HUES64 (cell line): ENCODE data around the gene RNF121.
A peak's percentile ranks its signal among the peaks of the same experiment; 100 is the strongest.

Source experiments
- H3K27ac ChIP-seq: 2 replicates; pipeline ENCODE4 v1.7.0; 2013; ENCODE audit warnings: low read depth, low read length, inconsistent platforms
- H3K27me3 ChIP-seq: 2 replicates; pipeline ENCODE4 v1.6.1; 2013; ENCODE audit warnings: mild to moderate bottlenecking, low read length; ENCODE audit not compliant: insufficient read depth
- H3K36me3 ChIP-seq: 2 replicates; pipeline ENCODE4 v1.6.1; 2013; ENCODE audit warnings: mild to moderate bottlenecking, low read length; ENCODE audit not compliant: insufficient read depth
- H3K4me1 ChIP-seq: 2 replicates; pipeline ENCODE4 v1.6.1; 2013; ENCODE audit warnings: mild to moderate bottlenecking, low read length, moderate library complexity; ENCODE audit not compliant: insufficient read depth
- H3K4me3 ChIP-seq: 2 replicates; pipeline ENCODE4 v1.5.1; 2013; ENCODE audit warnings: mild to moderate bottlenecking, low read length, moderate library complexity
- H3K9ac ChIP-seq: 2 replicates; pipeline ENCODE4 v1.6.1; 2013; ENCODE audit warnings: mild to moderate bottlenecking, low read depth, low read length
- H3K9me3 ChIP-seq: 2 replicates; pipeline ENCODE4 v1.6.1; 2013; ENCODE audit warnings: low read depth, low read length; ENCODE audit not compliant: insufficient read depth
- WGBS: fragments of 150-250, 120-280 bp; methylation state at CpG from one replicate; pipeline ENCODE4 v1.1.7; 2013; ENCODE audit warnings: missing lambda C conversion rate; 5-methylcytosine and 5-hydroxymethylcytosine counted together

The RNF121 gene

DNA sequence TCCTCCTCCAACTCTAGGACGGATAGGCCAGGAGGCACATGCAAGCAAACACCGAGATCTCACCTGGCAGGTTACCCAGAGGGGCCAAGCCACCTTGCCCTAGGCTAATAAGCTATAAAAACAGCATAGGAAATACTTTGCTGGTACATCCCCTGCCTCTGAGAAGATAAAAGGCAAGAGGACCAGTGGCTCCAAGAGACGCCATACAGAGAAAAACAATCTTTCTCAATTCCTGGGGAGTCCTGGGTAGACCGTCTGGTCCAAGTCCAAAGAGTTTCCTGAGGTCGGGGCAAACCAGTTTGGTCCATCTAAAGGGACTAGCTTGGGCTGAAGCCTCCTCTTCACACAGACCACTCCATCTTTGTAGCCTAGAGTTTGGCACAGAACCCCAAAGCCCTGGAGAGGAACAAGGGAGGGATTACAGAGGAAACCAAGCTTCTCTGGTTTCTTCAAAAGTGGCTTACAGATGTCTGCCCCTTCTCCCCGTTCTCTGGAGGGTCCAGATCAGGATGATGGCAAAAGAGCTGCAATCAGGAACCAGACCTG is 111.1 kb downstream of the RNF121 start:
- no peaks in the 10 kb centered on the region for H3K9me3 ChIP-seq
- peak overlapping the region; percentile 68 for H3K9ac ChIP-seq
- peak overlapping the region; percentile 62 for H3K4me3 ChIP-seq
- peaks cover 14% of the 10 kb centered on the region for H3K36me3 ChIP-seq
- no peaks in the 10 kb centered on the region for H3K27me3 ChIP-seq
- WGBS, result 73% methylated on average over 6 of the region's 6 CpGs
- peaks cover 46% of the 10 kb centered on the region for H3K4me1 ChIP-seq
- peak overlapping the region; percentile 98 for H3K27ac ChIP-seq

DNA sequence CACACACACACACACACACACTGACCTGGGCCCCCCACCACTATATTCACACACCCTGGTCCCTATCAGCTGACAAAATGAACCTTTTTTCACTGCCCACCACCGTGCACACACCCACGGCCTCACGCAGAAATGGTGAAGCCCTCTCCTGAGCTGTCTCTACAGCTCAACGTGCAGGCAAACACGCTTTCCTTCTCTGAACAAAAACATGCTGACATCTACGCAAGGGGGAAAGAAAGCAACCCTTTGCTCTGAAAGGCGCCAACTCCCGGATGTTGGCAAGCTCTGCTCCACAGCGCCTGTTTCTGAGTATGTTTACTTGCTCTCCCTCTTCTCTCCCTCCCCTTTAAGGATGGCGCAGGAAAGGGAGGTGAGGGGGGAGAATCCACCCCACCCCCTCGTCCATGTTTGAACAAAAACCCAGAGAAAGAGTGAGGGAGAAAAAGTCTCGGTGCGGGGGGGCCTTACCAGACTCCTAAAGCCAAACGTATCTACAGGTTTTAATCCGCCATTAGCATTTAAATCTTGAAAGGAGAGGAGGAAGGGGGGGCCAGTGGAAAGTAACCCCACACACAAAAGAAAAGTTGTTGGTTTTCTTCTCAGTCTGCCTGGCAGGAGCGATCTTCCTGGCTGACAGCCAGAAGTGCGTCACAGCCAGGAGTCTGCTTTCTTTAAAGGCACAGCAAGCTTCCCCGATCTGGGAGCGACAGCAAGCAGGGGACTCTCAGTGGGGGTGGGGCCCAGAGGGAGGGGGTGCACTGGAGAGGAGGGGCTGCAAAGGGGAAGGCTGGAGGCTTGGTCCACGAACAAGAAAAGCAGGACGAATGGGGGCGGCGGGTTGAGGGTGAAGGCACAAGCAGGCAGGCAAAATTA is 111.9 kb downstream of the RNF121 start:
- Histone ChIP-seq H3K36me3 (peaks cover 8% of the 10 kb centered on the region), H3K4me1 (peaks cover 46% of the 10 kb centered on the region), H3K27me3 (no peaks in the 10 kb centered on the region), H3K27ac (peak overlapping the region; percentile 98), H3K4me3 (peak overlapping the region; percentile 62), H3K9me3 (no peaks in the 10 kb centered on the region), H3K9ac (peak overlapping the region; percentile 68)
- 3% methylated on average over 16 of the region's 23 CpGs for WGBS

DNA sequence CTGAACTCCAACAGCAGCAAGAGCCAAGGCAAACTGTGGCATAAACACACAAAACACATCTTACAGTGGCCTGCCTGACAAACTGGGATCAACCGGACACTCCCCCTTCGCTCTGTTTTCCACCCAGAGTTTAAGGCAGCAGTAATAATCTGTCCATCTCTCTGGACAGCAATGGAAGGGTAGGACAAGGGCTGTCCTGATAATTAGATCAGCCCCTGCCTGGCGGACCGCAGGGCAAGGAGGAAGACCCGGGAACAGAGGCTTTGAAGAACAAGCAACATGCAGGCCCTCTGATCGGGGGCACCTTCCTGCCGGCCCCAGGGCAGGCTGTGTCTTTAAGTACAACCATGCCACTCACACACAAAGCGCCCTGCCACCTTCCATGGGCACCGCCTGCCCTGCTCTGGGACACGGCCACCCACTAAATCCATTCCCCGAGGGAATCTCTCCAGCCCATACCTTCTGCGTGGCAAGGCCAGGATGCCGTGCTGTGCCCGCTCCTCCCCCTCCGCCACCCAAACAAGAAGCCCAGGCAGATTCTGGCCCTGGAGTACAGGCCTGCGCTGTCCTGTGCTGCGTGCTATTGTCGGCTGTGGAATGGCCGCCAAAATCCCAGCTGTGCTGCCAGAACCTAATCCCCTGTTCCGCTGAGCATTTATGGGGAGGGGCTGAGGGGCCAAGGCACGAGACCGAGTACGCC is 112.7 kb downstream of the RNF121 start:
- H3K27ac ChIP-seq, result peak overlapping the region; percentile 98
- peak overlapping the region; percentile 68 for H3K9ac ChIP-seq
- peaks cover 46% of the 10 kb centered on the region for H3K4me1 ChIP-seq
- WGBS, result 17% methylated on average over 23 of the region's 23 CpGs
- 0 out of 2 replicates have a peak, but pooled peaks cover under 1% of the 10 kb centered on the region for H3K36me3 ChIP-seq
- no peaks in the 10 kb centered on the region for H3K27me3 ChIP-seq
- H3K9me3 ChIP-seq, result no peaks in the 10 kb centered on the region
- peak overlapping the region; percentile 62 for H3K4me3 ChIP-seq

DNA sequence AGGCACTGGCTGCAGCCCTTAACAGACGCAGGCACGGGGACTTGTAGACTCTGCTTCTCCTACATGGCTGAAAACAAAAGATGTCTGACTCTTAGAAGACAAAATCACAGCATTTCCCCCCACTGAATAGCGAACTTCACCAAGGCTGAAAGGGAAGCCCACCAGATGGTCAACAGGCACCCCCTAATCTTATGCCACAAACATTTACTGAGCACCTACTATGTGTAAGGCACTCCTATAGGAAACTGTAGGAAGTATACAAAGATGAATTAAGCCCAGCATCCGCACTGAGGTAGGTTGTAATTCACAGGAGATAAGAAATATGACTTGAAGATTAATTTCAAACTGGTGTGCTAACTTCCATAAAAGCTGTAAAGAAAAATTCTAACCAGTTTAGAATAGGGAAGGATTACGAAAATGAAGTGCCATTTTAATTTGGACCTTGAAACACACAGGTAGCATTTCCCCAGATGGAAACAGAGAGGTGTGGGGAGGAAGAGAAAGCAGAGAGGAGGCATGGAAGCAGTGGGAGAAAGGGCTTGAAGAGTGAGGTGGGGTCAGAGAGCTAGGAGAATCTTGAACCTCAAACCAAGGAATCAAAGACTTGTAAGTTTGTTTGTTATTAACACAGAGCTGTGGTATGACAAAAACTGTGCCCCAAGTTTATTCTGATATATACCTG is 113.4 kb downstream of the RNF121 start:
- 43% methylated on average over 4 of the region's 5 CpGs for WGBS

DNA sequence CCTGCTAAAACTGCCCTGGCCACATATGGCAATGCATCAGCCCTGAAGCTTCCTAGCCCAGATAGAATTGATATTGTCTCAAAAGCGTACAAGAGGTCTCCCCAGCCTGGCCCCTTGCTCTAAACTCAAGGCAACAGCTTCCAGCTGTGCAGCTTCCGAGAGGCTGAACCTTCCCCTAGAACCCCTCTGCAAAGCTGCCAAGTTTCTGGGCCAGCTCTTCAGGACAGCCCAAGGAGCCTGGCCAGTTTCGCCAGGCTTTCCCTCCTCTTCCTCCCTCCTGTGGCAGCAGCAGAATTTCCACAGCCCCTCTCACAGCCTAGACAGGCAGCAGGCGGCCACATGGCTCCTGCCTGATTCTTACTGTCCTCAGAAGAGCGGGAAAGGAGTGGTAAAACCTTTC is 117.0 kb downstream of the RNF121 start:
- Histone ChIP-seq H3K9ac (no peak overlapping the region), H3K4me3 (no peak overlapping the region), H3K9me3 (no peaks in the 10 kb centered on the region), H3K27ac (no peak overlapping the region), H3K36me3 (no peaks in the 10 kb centered on the region), H3K27me3 (no peaks in the 10 kb centered on the region), H3K4me1 (peaks cover 23% of the 10 kb centered on the region)
- WGBS, result 85% methylated on average over 5 of the region's 5 CpGs

More for the DNA sequence above, 113.4 kb downstream of the RNF121 start:
- peak overlapping the region; percentile 98 for H3K27ac ChIP-seq
- no peaks in the 10 kb centered on the region for H3K36me3 ChIP-seq
- H3K4me3 ChIP-seq, result peak overlapping the region; percentile 62
- peaks cover 46% of the 10 kb centered on the region for H3K4me1 ChIP-seq
- H3K27me3 ChIP-seq, result no peaks in the 10 kb centered on the region
- H3K9ac ChIP-seq, result peak overlapping the region; percentile 68
- H3K9me3 ChIP-seq, result no peaks in the 10 kb centered on the region
